Measurements from ENCODE around the gene ARMH2. TPM values are rescaled to one million over a fixed set of nuclear protein-coding genes. Genes with fewer than 3 reads are reported as not detected.
"Not testable (repeated sequence)": the region's sequence is repeated elsewhere in the genome, so short reads cannot be mapped to it uniquely, and the experiment has no call there.

Gene ARMH2
- polyA plus RNA-seq, 3 donors = 0.34 to 0.71 TPM; not detected in 1

DNA sequence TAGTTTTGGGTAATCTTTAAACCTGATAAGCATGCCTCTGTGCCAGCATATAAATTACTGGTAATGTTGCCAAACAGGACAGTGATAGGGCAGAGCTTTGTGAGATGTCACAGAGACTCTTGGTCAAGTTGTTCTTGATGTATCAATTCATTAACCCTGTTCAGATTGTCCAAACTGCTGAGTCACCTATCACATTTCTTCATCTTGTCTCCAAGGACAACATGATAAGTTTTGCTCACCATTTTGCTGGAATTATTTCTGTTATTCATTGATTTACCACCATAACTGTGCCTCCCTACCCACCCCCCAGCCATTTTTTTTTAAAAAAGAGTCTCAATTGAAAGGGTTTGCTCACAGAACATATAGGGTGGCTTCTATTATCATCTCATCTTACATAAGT is 43.4 kb downstream of the ARMH2 start:
- Mint-ChIP-seq H3K36me3 (peaks cover 11 to 13% of the 10 kb centered on the region in 2 donors), H3K9me3 (peaks cover 12 to 17% (median 15%) of the 10 kb centered on the region in 7 donors), H3K4me3 (no peak overlapping the region), H3K27ac (no peak overlapping the region), H3K4me1 (peaks cover 26% of the 10 kb centered on the region), H3K27me3 (ENCODE audit: low read depth in 3 of 3) (peaks cover 0 to 2% (median 2%) of the 10 kb centered on the region in 3 donors)
- TF ChIP-seq, protein P1, sequence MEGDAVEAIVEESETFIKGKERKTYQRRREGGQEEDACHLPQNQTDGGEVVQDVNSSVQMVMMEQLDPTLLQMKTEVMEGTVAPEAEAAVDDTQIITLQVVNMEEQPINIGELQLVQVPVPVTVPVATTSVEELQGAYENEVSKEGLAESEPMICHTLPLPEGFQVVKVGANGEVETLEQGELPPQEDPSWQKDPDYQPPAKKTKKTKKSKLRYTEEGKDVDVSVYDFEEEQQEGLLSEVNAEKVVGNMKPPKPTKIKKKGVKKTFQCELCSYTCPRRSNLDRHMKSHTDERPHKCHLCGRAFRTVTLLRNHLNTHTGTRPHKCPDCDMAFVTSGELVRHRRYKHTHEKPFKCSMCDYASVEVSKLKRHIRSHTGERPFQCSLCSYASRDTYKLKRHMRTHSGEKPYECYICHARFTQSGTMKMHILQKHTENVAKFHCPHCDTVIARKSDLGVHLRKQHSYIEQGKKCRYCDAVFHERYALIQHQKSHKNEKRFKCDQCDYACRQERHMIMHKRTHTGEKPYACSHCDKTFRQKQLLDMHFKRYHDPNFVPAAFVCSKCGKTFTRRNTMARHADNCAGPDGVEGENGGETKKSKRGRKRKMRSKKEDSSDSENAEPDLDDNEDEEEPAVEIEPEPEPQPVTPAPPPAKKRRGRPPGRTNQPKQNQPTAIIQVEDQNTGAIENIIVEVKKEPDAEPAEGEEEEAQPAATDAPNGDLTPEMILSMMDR (IDR thresholded peaks at IDR 0.05) = no peak
- Histone ChIP-seq H3K27me3 (ENCODE audit: control insufficient read depth in 2 of 2, insufficient read depth in 2 of 2, low read length in 2 of 2) (no peaks in the 10 kb centered on the region), H3K79me2 (ENCODE audit: insufficient read depth, low read length) (no peaks in the 10 kb centered on the region), H3K27ac (ENCODE audit: low read depth in 1 of 2, low read length in 2 of 2) (no peak overlapping the region), H3K9me3 (replicated peaks in 1 of 2; ENCODE audit: control insufficient read depth in 1 of 2, insufficient read depth in 1 of 2, low read length in 2 of 2) (peaks cover 7% of the 10 kb centered on the region in 2 donors), H3K4me2 (replicated peaks; ENCODE audit: extremely low read depth, low read length, poor library complexity, severe bottlenecking) (no peak overlapping the region), H3K36me3 (replicated peaks in 1 of 2; ENCODE audit: control insufficient read depth in 1 of 2, insufficient read depth in 2 of 2, low read length in 2 of 2) (no peaks in the 10 kb centered on the region), H2AFZ (ENCODE audit: insufficient read depth, low read depth, low read length, poor library complexity, severe bottlenecking) (no peak overlapping the region), H4K20me1 (ENCODE audit: insufficient read depth, low read length) (no peaks in the 10 kb centered on the region), H3K4me3 (replicated peaks in 1 of 3; ENCODE audit: low read depth in 2 of 3, low read length in 3 of 3) (no peak overlapping the region), H3K4me1 (ENCODE audit: control insufficient read depth in 1 of 2, insufficient read depth in 2 of 2, low read length in 2 of 2) (peaks cover 15 to 20% of the 10 kb centered on the region in 2 donors), H3K9ac (ENCODE audit: insufficient read depth, low read length, poor library complexity, severe bottlenecking) (no peak overlapping the region)
- DNase-seq = no peak
- intact Hi-C loops (cut with micrococcal nuclease) = loop anchor here in 1 of 2 donors (5.0 kb wide), 1 partner anchor 33 kb away; no protein-coding TSS in a partner anchor

DNA sequence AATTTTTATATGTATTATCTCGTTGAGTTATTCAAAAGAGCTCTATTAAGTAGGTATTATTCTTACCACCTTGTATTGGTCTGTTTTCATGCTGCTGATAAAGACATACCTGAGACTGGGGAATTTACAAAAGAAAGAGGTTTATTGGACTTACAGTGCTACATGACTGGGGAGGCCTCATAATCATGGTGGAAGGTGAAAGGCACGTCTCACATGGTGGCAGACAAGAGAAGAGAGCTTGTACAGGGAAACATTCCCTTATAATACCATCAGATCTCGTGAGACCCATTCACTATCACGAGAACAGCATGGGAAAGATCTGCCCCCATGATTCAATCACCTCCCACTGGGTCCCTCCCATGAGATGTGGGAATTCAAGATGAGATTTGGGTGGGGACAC is 44.3 kb downstream of the ARMH2 start:
- no CpG with 5 or more reads among the region's 4 CpGs for WGBS (ENCODE audit: insufficient coverage)
- DNase-seq, H3K4me3 Mint-ChIP-seq: not testable (repeated sequence)

More for the DNA sequence above, 44.3 kb downstream of the ARMH2 start:
- H2AFZ ChIP-seq (ENCODE audit: insufficient read depth, low read depth, low read length, poor library complexity, severe bottlenecking); H3K27me3 ChIP-seq (ENCODE audit: control insufficient read depth in 2 of 2, insufficient read depth in 2 of 2, low read length in 2 of 2); H3K9me3 ChIP-seq (replicated peaks in 1 of 2; ENCODE audit: control insufficient read depth in 1 of 2, insufficient read depth in 1 of 2, low read length in 2 of 2); H3K4me2 ChIP-seq (replicated peaks; ENCODE audit: extremely low read depth, low read length, poor library complexity, severe bottlenecking); H3K4me3 ChIP-seq (replicated peaks in 1 of 3; ENCODE audit: low read depth in 2 of 3, low read length in 3 of 3); H3K27me3 Mint-ChIP-seq (ENCODE audit: low read depth in 3 of 3); H3K9ac ChIP-seq (ENCODE audit: insufficient read depth, low read length, poor library complexity, severe bottlenecking); H4K20me1 ChIP-seq (ENCODE audit: insufficient read depth, low read length); H3K79me2 ChIP-seq (ENCODE audit: insufficient read depth, low read length); H3K27ac Mint-ChIP-seq; intact Hi-C loops (cut with micrococcal nuclease); H3K36me3 ChIP-seq (replicated peaks in 1 of 2; ENCODE audit: control insufficient read depth in 1 of 2, insufficient read depth in 2 of 2, low read length in 2 of 2); H3K27ac ChIP-seq (ENCODE audit: low read depth in 1 of 2, low read length in 2 of 2): not testable (repeated sequence)
- H3K9me3 Mint-ChIP-seq = peaks cover 12 to 18% (median 15%) of the 10 kb centered on the region in 7 donors
- H3K4me1 Mint-ChIP-seq = peaks cover 28% of the 10 kb centered on the region
- peaks cover 11 to 13% of the 10 kb centered on the region in 2 donors for H3K36me3 Mint-ChIP-seq
- peaks cover 22 to 29% of the 10 kb centered on the region in 2 donors for H3K4me1 ChIP-seq (ENCODE audit: control insufficient read depth in 1 of 2, insufficient read depth in 2 of 2, low read length in 2 of 2)

All from CD14-positive monocyte (primary cell).